Upper lobe of left lung (tissue), 6 donors: ENCODE measurements around the gene CELA2B. TPM values are rescaled to one million over a fixed set of nuclear protein-coding genes. Genes with fewer than 3 reads are reported as not detected.

Experiments
- ATAC-seq, 2 donors: fragments of 200-7000 bp; cut with Tn5 transposase; one replicate each; pipeline ENCODE4 v1.9.1; 2022; ENCODE audit warnings: mild to moderate bottlenecking in 2 of 2, moderate library complexity in 2 of 2; ENCODE audit not compliant: low FRiP score in 2 of 2
- DNase-seq, 2 donors: peaks; one replicate each; pipeline ENCODE4 v3.0.0-alpha.2; 2019 to 2020
- H3K27ac ChIP-seq, 4 donors: fragments of 200-600 bp; sonication (generic); one replicate each; pipeline ENCODE4 v1.5.1; 2016 to 2019
- H3K27me3 ChIP-seq, 4 donors: fragments of 200-600 bp; sonication (generic); one replicate each; pipeline ENCODE4 v1.5.1; 2017 to 2019
- H3K36me3 ChIP-seq, 4 donors: fragments of 200-600 bp; sonication (generic); one replicate each; pipeline ENCODE4 v1.5.1; 2016 to 2019
- H3K4me1 ChIP-seq, 4 donors: fragments of 200-600 bp; sonication (generic); one replicate each; pipeline ENCODE4 v1.5.1; 2018 to 2019
- H3K4me3 ChIP-seq, 4 donors: fragments of 200-600 bp; sonication (generic); one replicate each; pipeline ENCODE4 v1.5.1; 2017 to 2019; ENCODE audit warnings: mild to moderate bottlenecking in 2 of 4, moderate library complexity in 1 of 4
- H3K9me3 ChIP-seq, 4 donors: fragments of 200-600 bp; sonication (generic); one replicate each; pipeline ENCODE4 v1.5.1; 2018 to 2019
- EP300 ChIP-seq, 4 donors: sonication (generic); formaldehyde crosslinking; IDR thresholded peaks; one replicate each; pipeline ENCODE4 v1.5.1; 2017; ENCODE audit warnings: antibody characterized with exemption in 4 of 4, control low read depth in 2 of 4
- POLR2A ChIP-seq, 4 donors: fragments of 450-650 bp; IDR thresholded peaks; one replicate each; pipeline ENCODE4 v1.5.1; 2016 to 2017; ENCODE audit warnings: antibody characterized with exemption in 4 of 4, mild to moderate bottlenecking in 2 of 4
- POLR2AphosphoS5 ChIP-seq, 2 donors: sonication (generic); formaldehyde crosslinking; IDR thresholded peaks; one replicate each; pipeline ENCODE4 v1.5.1; 2017; ENCODE audit warnings: antibody characterized with exemption in 2 of 2
- WGBS, 2 donors: methylation state at CpG; one replicate each; pipeline ENCODE4 v1.1.5; 2017 to 2018; 5-methylcytosine and 5-hydroxymethylcytosine counted together
- total RNA-seq, 6 donors: library from RNA; depleted of rRNA in 4 of 6; stranded (reverse); fragments of >200 nt in 4 of 6; gene quantifications; one replicate each; pipeline versions ENCODE4 v1.1.0 to v1.2.1, GENCODE V29; 2016 to 2021
- TF ChIP-seq, protein P1 (sequence below), 6 experiments: fragments of 450-650 bp in 4 of 6; fragments of 200-600 bp in 2 of 6; sonication (generic) in 2 of 6; IDR thresholded peaks; one replicate each; pipeline ENCODE4 v1.5.1; 2016 to 2019; ENCODE audit warnings: antibody characterized with exemption in 6 of 6
- donor health status: DM: no; HTN: no; CAD: no; lungs with moderate emphysema.
- donor health status: DM: no; HTN: yes; CAD: no; lungs with severe emphysema.

Gene CELA2B
- total RNA-seq, 6 donors from 2014 or later = 0.91 to 1.8 (median 1.3) TPM; not detected in 3

DNA sequence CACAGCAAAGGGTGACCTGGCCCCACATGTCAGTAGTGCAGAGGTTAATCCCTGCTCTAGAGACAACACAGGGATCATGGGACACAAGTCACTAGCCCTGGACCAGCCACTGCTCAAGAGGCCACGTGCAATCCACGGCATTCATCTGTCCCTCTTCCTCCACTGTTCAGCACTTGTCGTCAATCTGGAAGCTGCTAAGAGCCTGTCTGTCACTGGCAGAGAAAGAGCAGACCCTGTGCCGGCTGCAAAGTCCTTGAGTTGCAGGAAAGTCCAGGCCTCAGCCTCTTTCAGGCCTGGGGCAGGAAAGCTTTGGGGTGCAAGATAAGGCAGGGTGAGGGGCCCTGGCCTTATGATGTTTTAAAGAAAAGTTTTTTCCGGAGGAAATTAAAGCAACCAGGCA lies 16.7 kb downstream of the CELA2B start:
- Histone ChIP-seq H3K9me3 (no peaks in the 10 kb centered on the region), H3K4me3 (no peak overlapping the region), H3K27ac (no peak overlapping the region), H3K4me1 (no peaks in the 10 kb centered on the region), H3K27me3 (no peaks in the 10 kb centered on the region), H3K36me3 (peaks cover 0 to 35% (median 23%) of the 10 kb centered on the region in 4 donors)
- DNase-seq (no peak), ATAC-seq (no peak)
- whole genome bisulfite sequencing, 2 donors = 82 to 88% methylated on average over 5 of the region's 5 CpGs
- TF ChIP-seq POLR2A (IDR thresholded peaks at IDR 0.05) (no peak), EP300 (IDR thresholded peaks at IDR 0.05) (no peak), POLR2AphosphoS5 (IDR thresholded peaks at IDR 0.05) (no peak)
- TF ChIP-seq, protein P1, sequence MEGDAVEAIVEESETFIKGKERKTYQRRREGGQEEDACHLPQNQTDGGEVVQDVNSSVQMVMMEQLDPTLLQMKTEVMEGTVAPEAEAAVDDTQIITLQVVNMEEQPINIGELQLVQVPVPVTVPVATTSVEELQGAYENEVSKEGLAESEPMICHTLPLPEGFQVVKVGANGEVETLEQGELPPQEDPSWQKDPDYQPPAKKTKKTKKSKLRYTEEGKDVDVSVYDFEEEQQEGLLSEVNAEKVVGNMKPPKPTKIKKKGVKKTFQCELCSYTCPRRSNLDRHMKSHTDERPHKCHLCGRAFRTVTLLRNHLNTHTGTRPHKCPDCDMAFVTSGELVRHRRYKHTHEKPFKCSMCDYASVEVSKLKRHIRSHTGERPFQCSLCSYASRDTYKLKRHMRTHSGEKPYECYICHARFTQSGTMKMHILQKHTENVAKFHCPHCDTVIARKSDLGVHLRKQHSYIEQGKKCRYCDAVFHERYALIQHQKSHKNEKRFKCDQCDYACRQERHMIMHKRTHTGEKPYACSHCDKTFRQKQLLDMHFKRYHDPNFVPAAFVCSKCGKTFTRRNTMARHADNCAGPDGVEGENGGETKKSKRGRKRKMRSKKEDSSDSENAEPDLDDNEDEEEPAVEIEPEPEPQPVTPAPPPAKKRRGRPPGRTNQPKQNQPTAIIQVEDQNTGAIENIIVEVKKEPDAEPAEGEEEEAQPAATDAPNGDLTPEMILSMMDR (IDR thresholded peaks at IDR 0.05) = no peak

DNA sequence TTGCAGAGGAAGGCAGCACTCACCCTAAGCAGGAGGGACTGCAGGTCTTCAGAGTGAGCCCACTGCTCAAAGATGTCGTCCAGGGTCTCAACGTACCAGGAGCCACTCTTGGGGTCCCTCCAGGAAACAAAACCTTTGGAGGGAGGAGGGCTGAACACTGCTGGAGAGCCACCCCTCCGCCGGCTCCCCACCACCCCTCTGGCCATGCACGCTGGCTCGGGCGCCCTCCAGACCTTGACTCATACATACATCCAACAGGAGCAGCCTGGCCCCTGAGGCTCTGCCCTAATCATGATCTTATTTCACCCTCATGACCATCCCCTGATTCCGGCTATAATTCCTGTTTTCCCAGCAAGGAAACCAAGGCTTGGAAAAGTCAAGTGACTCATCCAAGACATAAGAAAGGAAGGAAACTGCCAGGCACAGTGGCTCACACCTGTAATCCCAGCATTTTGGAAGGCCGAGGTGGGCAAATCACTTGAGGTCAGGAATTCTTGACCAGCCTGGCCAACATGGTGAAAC lies 18.0 kb downstream of the CELA2B start:
- WGBS, 2 donors = 93 to 95% methylated on average over 4 to 8 of the region's 9 CpGs
- H3K9me3 ChIP-seq = no peaks in the 10 kb centered on the region
- no peak overlapping the region for H3K4me3 ChIP-seq
- H3K36me3 ChIP-seq = peaks cover 0 to 35% (median 23%) of the 10 kb centered on the region in 4 donors
- TF ChIP-seq, protein P1 (IDR thresholded peaks at IDR 0.05) = no peak
- TF ChIP-seq POLR2AphosphoS5 (IDR thresholded peaks at IDR 0.05) = no peak
- TF ChIP-seq POLR2A (IDR thresholded peaks at IDR 0.05) = no peak
- no peak for TF ChIP-seq EP300 (IDR thresholded peaks at IDR 0.05)
- H3K27me3 ChIP-seq = no peaks in the 10 kb centered on the region
- H3K27ac ChIP-seq = no peak overlapping the region
- DNase-seq = no peak
- H3K4me1 ChIP-seq = no peaks in the 10 kb centered on the region
- no peak for ATAC-seq

DNA sequence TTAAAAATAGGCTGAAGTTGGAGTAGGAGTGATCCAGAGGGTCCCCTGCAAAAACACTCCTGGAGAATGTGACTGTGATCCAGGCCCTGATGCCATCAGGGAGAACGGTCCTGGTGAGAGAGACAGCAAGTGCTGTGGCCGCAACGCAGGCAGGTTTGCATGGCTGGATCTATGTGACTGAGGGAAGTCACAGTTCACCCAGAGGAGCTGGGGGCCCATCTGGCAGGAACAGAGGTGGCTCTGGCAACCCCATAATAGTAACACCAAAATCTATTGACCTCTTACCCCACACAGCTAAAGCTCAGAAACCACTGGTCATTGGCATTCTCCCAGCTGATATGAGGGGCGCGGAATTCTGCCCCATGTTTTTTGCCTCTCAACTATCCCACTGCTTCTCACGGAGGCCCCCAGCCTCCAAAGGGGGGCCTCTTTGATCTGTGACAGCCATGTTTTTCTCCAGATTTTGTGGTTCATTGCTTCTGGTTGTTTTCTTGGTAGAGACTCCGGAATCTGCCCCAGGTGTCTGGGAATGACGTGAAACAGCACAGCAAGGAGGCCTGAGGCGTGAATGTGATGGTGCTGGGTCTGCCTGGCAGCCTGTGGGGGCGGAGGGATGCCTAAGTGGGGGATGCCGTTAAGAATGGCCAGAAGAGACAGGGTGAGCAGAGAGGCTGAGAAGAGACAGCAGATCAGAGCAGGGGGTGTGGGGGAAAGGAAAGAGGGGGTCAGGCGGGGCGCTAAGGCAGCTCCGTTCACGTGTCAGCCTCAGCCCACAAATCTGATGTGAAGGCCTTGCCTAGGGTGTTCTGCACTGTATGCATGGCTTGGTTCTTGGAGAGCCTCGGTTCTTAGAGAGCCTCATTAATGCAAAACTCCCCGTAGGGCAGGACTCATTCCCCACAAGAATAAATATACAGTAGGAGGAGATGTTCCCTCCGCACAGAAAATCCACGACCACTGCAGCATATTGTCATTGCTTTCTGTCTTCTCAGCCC lies 24.6 kb downstream of the CELA2B start:
- no peaks in the 10 kb centered on the region for H3K9me3 ChIP-seq
- ATAC-seq (no peak), DNase-seq (no peak)
- 88 to 93% methylated on average over 19 of the region's 19 CpGs for WGBS, 2 donors
- TF ChIP-seq POLR2A (IDR thresholded peaks at IDR 0.05) = no peak
- TF ChIP-seq, protein P1 (IDR thresholded peaks at IDR 0.05) = no peak
- no peak for TF ChIP-seq POLR2AphosphoS5 (IDR thresholded peaks at IDR 0.05)
- no peak for TF ChIP-seq EP300 (IDR thresholded peaks at IDR 0.05)
- H3K27me3 ChIP-seq = no peaks in the 10 kb centered on the region
- H3K36me3 ChIP-seq = peaks cover 0 to 49% (median 25%) of the 10 kb centered on the region in 4 donors
- no peak overlapping the region for H3K27ac ChIP-seq
- H3K4me1 ChIP-seq = no peaks in the 10 kb centered on the region
- H3K4me3 ChIP-seq = no peak overlapping the region

DNA sequence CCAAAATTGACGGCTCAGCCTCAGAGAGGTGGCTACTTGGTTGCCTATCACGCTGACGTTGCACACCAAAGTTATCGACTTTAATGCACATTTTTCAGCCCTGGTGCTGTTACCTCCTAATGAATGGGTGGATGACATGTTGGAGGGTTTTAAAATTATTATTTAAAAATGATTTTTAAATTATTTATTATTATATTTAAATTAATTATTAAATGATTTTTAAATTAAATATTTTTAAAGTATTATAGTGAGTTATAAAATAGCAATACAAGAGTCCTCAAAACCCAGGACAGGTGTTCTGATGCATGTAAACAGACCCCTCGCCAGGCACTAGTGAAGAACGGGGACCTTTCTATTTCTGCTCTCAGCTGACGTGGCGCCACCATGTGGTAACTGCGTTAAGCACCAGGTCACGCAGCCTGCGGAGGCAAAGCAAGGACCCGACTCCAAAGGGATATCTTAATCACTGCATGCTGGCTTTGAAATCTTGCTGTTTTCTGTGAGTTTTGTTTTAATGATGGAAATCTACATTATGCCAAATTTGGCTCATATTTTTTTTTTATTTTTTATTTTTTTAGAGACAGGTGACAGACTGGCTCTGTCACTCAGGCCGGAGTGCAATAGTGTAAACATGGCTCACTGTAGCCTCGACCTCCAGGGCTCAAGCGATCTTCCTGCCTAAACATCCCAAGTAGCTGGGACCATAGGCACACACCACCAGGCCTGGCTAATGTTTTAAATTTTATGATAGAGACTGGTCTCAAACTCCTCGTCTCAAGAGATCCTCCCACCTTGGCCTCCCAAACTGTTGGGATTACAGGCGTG lies 25.5 kb downstream of the CELA2B start:
- DNase-seq (peak in 1 of 2 donors; percentile 63), ATAC-seq (no peak)
- no peaks in the 10 kb centered on the region for H3K9me3 ChIP-seq
- TF ChIP-seq, protein P1 (IDR thresholded peaks at IDR 0.05) = peak; percentile 14 to 55 (median 36)
- no peak for TF ChIP-seq EP300 (IDR thresholded peaks at IDR 0.05)
- no peak for TF ChIP-seq POLR2AphosphoS5 (IDR thresholded peaks at IDR 0.05)
- TF ChIP-seq POLR2A (IDR thresholded peaks at IDR 0.05) = no peak
- H3K36me3 ChIP-seq = peaks cover 0 to 53% (median 32%) of the 10 kb centered on the region in 4 donors
- 63 to 65% methylated on average over 17 of the region's 17 CpGs for WGBS, 2 donors
- H3K4me3 ChIP-seq = no peak overlapping the region
- H3K27ac ChIP-seq = no peak overlapping the region
- no peaks in the 10 kb centered on the region for H3K4me1 ChIP-seq
- no peaks in the 10 kb centered on the region for H3K27me3 ChIP-seq
